SK-N-SH (cell line): ENCODE measurements around the gene MAB21L3. TPM values are rescaled to one million over a fixed set of nuclear protein-coding genes. Genes with fewer than 3 reads are reported as not detected.

Experiments used
- CTCF ChIA-PET: fragments of 300-600, 350-600 bp; formaldehyde crosslinking; extraction: SDS; loops from one replicate; lab custom pipeline; 2021; lab: Yijun Ruan, JAX
- POLR2A ChIA-PET: fragments of 350-600 bp; sonication (Branson Sonifier 250); formaldehyde crosslinking; extraction: SDS; loops from one replicate; lab custom pipeline; 2020; ENCODE audit warnings: antibody characterized with exemption, inconsistent platforms; lab: Yijun Ruan, JAX
- DNase-seq: peaks from one replicate; pipeline ENCODE4 v3.0.0; 2012
- H2AFZ ChIP-seq: fragments of 200-600 bp; sonication (generic); 2 replicates; pipeline ENCODE4 v1.8.1; 2016; ENCODE audit warnings: antibody characterized with exemption, mild to moderate bottlenecking, low read depth
- H3F3A ChIP-seq: fragments of 200-600 bp; sonication (generic); replicated peaks from 2 replicates; pipeline ENCODE3; 2016; ENCODE audit warnings: antibody characterized with exemption, mild to moderate bottlenecking; ENCODE audit not compliant: insufficient read depth
- H3K27ac ChIP-seq, 2 experiments: fragments of 200-500 bp in 1 of 2; fragments of 200-600 bp in 1 of 2; sonication (Bioruptor generic) in 1 of 2; sonication (generic), shearing (Covaris generic) in 1 of 2; 2 replicates each; pipeline versions ENCODE4 v1.5.1 to v1.6.1; 2014 to 2016; ENCODE audit warnings: low read depth in 2 of 2, inconsistent platforms in 1 of 2, low read length in 1 of 2, mild to moderate bottlenecking in 1 of 2, mixed read lengths in 1 of 2
- H3K27me3 ChIP-seq: fragments of 200-600 bp; sonication (generic), shearing (Covaris generic); 2 replicates; pipeline ENCODE4 v1.6.1; 2016; ENCODE audit warnings: mixed run types; ENCODE audit not compliant: insufficient read depth
- H3K36me3 ChIP-seq, 2 experiments: fragments of 200-500 bp in 1 of 2; fragments of 200-600 bp in 1 of 2; sonication (Bioruptor generic) in 1 of 2; sonication (generic) in 1 of 2; replicated peaks in 1 of 2; 2 replicates each; pipeline versions ENCODE3 to v1.5.1; 2014 to 2016; ENCODE audit warnings: low read length in 1 of 2, mild to moderate bottlenecking in 1 of 2; ENCODE audit not compliant: insufficient read depth in 2 of 2, control insufficient read depth in 1 of 2
- H3K4me1 ChIP-seq, 2 experiments: fragments of 200-500 bp in 1 of 2; fragments of 200-600 bp in 1 of 2; sonication (Bioruptor generic) in 1 of 2; sonication (generic), shearing (Covaris generic) in 1 of 2; 2 replicates each; pipeline versions ENCODE4 v1.5.1 to v1.6.1; 2014 to 2016; ENCODE audit warnings: low read depth in 1 of 2, low read length in 1 of 2, mixed run types in 1 of 2; ENCODE audit not compliant: insufficient read depth in 2 of 2, control insufficient read depth in 1 of 2
- H3K4me2 ChIP-seq: fragments of 200-600 bp; sonication (generic), shearing (Covaris generic); 2 replicates; pipeline ENCODE4 v1.6.1; 2017; ENCODE audit warnings: mixed run types
- H3K4me3 ChIP-seq, 2 experiments: fragments of 200-500 bp in 1 of 2; fragments of 200-600 bp in 1 of 2; sonication (Bioruptor generic) in 1 of 2; sonication (generic), shearing (Covaris generic) in 1 of 2; 2 replicates each; pipeline versions ENCODE4 v1.5.1 to v1.8.1; 2014 to 2016; ENCODE audit warnings: low read depth in 2 of 2, inconsistent platforms in 1 of 2, low read length in 1 of 2, mild to moderate bottlenecking in 1 of 2, mixed read lengths in 1 of 2, moderate library complexity in 1 of 2
- H3K79me2 ChIP-seq: fragments of 200-600 bp; sonication (generic); 2 replicates; pipeline ENCODE4 v1.8.1; 2017; ENCODE audit warnings: mild to moderate bottlenecking; ENCODE audit not compliant: insufficient read depth
- H3K9ac ChIP-seq: fragments of 200-600 bp; sonication (generic); 2 replicates; pipeline ENCODE4 v1.6.1; 2017; ENCODE audit warnings: mixed run types
- H3K9me2 ChIP-seq: fragments of 200-600 bp; sonication (generic); 2 replicates; pipeline ENCODE4 v1.6.1; 2017; ENCODE audit warnings: mixed run types
- H3K9me3 ChIP-seq: fragments of 200-600 bp; sonication (generic); 2 replicates; pipeline ENCODE4 v1.6.1; 2017; ENCODE audit warnings: mixed run types, mild to moderate bottlenecking, moderate library complexity
- H4K20me1 ChIP-seq: fragments of 200-600 bp; sonication (generic); 2 replicates; pipeline ENCODE4 v1.6.1; 2017; ENCODE audit warnings: mild to moderate bottlenecking, mixed run types; ENCODE audit not compliant: insufficient read depth
- ELF1 ChIP-seq: IDR thresholded peaks from 2 replicates; pipeline ENCODE4 v1.4.0; 2012
- EP300 ChIP-seq, 2 experiments: IDR thresholded peaks; 2 replicates each; pipeline versions ENCODE4 v1.4.0 to v1.6.1; 2012; ENCODE audit warnings: borderline replicate concordance in 1 of 2, low read depth in 1 of 2, low read length in 1 of 2
- EZH2phosphoT487 ChIP-seq: fragments of 200-600 bp; sonication (generic); IDR thresholded peaks from 2 replicates; pipeline ENCODE4 v1.6.1; 2017; ENCODE audit warnings: low read depth, mixed run types, mild to moderate bottlenecking, antibody characterized with exemption, moderate library complexity, borderline replicate concordance
- FOSL2 ChIP-seq: IDR thresholded peaks from 2 replicates; pipeline ENCODE4 v1.4.0; 2012; ENCODE audit warnings: low read depth, mild to moderate bottlenecking, moderate library complexity, borderline replicate concordance
- FOXJ3 ChIP-seq: sonication (generic); formaldehyde crosslinking; IDR thresholded peaks from 2 replicates; pipeline ENCODE4 v1.5.1; 2020; ENCODE audit warnings: mild to moderate bottlenecking, missing genetic modification reagents
- GABPA ChIP-seq: IDR thresholded peaks from 2 replicates; pipeline ENCODE4 v1.4.0; 2012; ENCODE audit warnings: low read depth, mild to moderate bottlenecking
- JUND ChIP-seq: IDR thresholded peaks from 2 replicates; pipeline ENCODE4 v1.4.0; 2012
- MXI1 ChIP-seq: IDR thresholded peaks from 2 replicates; pipeline ENCODE4 v1.6.1; 2012; ENCODE audit warnings: mild to moderate bottlenecking, low read depth, low read length, improper control_type of control experiment
- NFIC ChIP-seq: IDR thresholded peaks from 2 replicates; pipeline ENCODE4 v1.4.0; 2012; ENCODE audit warnings: borderline replicate concordance
- NRF1 ChIP-seq: IDR thresholded peaks from 2 replicates; pipeline ENCODE4 v1.6.1; 2012; ENCODE audit warnings: low read depth, mild to moderate bottlenecking, low read length
- RCOR1 ChIP-seq: fragments of 150-350 bp; IDR thresholded peaks from 2 replicates; pipeline ENCODE4 v1.6.1; 2017; ENCODE audit warnings: antibody characterized with exemption, low read length
- RXRA ChIP-seq: IDR thresholded peaks from 2 replicates; pipeline ENCODE4 v1.4.0; 2012; ENCODE audit warnings: low read depth, mild to moderate bottlenecking, borderline replicate concordance
- SIN3A ChIP-seq: IDR thresholded peaks from 2 replicates; pipeline ENCODE4 v1.6.1; 2012; ENCODE audit warnings: low read depth, mild to moderate bottlenecking, low read length, moderate library complexity, borderline replicate concordance
- SMC3 ChIP-seq: IDR thresholded peaks from 2 replicates; pipeline ENCODE4 v1.6.1; 2012; ENCODE audit warnings: low read depth, low read length, improper control_type of control experiment
- TAF1 ChIP-seq: IDR thresholded peaks from 2 replicates; pipeline ENCODE4 v1.6.1; 2012; ENCODE audit warnings: low read depth, mild to moderate bottlenecking, low read length, moderate library complexity, borderline replicate concordance
- TCF12 ChIP-seq: IDR thresholded peaks from 2 replicates; pipeline ENCODE4 v1.4.0; 2012
- YY1 ChIP-seq: IDR thresholded peaks from 2 replicates; pipeline ENCODE4 v1.4.0; 2012; ENCODE audit warnings: low read depth, mild to moderate bottlenecking
- whole genome bisulfite sequencing: methylation state at CpG from one replicate; pipeline ENCODE4 v1.1.6; 2017; ENCODE audit warnings: low lambda C conversion rate; 5-methylcytosine and 5-hydroxymethylcytosine counted together
- polyA plus RNA-seq, 3 experiments: library from polyadenylated mRNA; depleted of rRNA; stranded (reverse); fragments of >200 nt; gene quantifications; 2 replicates each; pipeline ENCODE4 v1.2.3, GENCODE V29; 2012
- TF ChIP-seq, protein P1 (sequence below): IDR thresholded peaks from 2 replicates; pipeline ENCODE4 v1.4.0; 2012; ENCODE audit warnings: low read depth
- TF ChIP-seq, protein P2 (sequence below): fragments of 200-600 bp; sonication (generic); IDR thresholded peaks from 2 replicates; pipeline ENCODE4 v1.6.1; 2017; ENCODE audit warnings: antibody characterized with exemption, mild to moderate bottlenecking, moderate library complexity

Gene MAB21L3
- polyA plus RNA-seq, 1 of the 3 experiments (the other 2 are of a cell fraction) = not detected

DNA sequence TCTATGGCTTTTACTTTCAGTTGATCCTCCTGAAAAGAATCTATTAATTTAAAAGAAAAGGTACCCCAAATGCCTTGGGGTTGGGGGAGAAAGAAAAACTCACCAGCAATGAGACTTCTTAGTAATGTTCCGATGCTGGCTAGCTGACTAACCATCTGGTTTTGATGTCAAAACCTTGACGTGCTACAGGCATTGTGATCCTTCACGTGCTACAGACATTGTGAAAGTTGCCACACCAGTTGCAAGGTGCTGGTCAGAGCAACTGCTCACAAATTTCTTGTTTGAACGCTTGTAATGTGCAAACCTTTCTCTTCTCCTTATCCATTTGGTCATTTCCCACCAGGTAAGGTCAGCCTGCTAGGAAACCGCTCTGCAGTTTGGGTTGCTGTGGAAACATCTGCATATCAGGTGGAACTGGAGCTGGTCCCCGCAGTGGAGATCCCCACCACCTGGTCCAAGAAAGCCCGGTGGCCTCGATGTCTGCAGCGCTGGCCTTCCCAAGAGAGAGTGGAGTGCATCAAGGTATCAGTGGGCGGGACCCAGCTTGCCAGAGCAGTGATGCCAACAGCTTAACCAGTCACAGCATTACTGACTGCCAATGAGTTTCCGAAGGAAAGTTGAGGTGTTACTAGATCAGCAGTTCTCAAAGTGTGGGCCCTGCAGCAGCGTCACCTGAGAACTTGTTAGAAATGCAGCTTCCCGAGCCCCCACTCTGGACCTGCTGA lies 16.1 kb downstream of the MAB21L3 start:
- ChIA-PET CTCF (interaction anchor here (0.7 to 6.1 kb wide), 4 partner anchors 13 to 372 kb away, joined by 3 to 41 read pairs (median 8); partner anchors contain the start of gene MAB21L3), POLR2A (no interaction called here)
- 64% methylated on average over 10 of the region's 13 CpGs for WGBS
- no peak for DNase-seq
- Histone ChIP-seq H3K79me2 (no peaks in the 10 kb centered on the region), H3K9ac (no peak overlapping the region), H3K27me3 (0 out of 2 replicates have a peak, but pooled peaks cover 6% of the 10 kb centered on the region), H3K27ac (no peak overlapping the region), H3K9me2 (no peaks in the 10 kb centered on the region), H3K4me1 (peaks cover 0 to 12% of the 10 kb centered on the region in 2 experiments; a peak in 2 of 4 replicates), H4K20me1 (no peaks in the 10 kb centered on the region), H3F3A (peaks cover 5% of the 10 kb centered on the region), H2AFZ (no peak overlapping the region), H3K4me2 (no peak overlapping the region), H3K4me3 (no peak overlapping the region), H3K9me3 (no peaks in the 10 kb centered on the region), H3K36me3 (no peaks in the 10 kb centered on the region)
- TF ChIP-seq YY1 (no peak), JUND (no peak), SIN3A (no peak), MXI1 (no peak), FOSL2 (no peak), RXRA (no peak), FOXJ3 (CRISPR knock-in tag) (no peak), RCOR1 (no peak), ELF1 (no peak)

DNA sequence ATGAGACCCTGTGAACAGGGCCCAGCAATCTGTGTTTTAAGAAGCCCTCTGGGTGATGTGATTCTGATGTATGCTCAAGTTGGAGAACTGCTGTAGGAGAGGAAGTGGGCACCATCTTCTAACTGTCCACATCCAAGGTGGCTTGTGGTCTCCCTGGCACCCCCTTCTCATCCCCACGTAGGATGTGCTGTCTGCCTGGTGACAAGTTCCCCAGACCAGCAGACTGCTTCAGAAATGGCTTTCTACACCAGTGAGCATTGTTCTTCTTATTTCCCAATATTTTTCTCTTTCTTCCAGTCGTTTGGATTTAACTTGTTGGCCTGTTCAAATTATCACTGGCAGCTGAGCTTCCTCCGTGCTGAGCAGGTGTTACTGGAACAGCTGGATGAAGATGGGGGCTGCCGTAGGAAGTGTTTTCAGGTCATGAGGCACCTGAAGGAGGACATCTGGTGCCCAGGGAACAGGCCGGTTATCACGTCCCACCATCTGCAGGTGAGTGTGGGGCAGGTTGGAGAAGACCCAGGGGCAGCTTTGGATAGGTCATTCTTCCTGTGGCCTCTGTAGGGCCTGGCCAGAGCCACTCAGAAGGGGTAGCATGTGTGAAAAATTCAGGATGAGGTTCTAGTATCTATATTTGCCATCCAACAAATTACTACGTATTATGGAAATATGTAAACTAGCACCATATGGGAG lies 16.8 kb downstream of the MAB21L3 start:
- Histone ChIP-seq H3K9me3 (no peaks in the 10 kb centered on the region), H3K36me3 (no peaks in the 10 kb centered on the region), H3K4me2 (no peak overlapping the region), H4K20me1 (no peaks in the 10 kb centered on the region), H3K27ac (no peak overlapping the region), H3K9ac (no peak overlapping the region), H2AFZ (no peak overlapping the region), H3K27me3 (peaks cover 8% of the 10 kb centered on the region; the same call in 1 of the 2 replicates), H3F3A (no peaks in the 10 kb centered on the region), H3K4me1 (peaks cover 0 to 6% of the 10 kb centered on the region in 2 experiments; a peak in 2 of 4 replicates), H3K79me2 (no peaks in the 10 kb centered on the region), H3K4me3 (no peak overlapping the region), H3K9me2 (no peaks in the 10 kb centered on the region)
- ChIA-PET POLR2A (no interaction called here), CTCF (interaction anchor here (0.7 to 6.1 kb wide), 5 partner anchors 12 to 371 kb away, joined by 3 to 41 read pairs (median 13); partner anchors contain the start of gene MAB21L3)
- no peak for DNase-seq
- TF ChIP-seq TCF12 (no peak), JUND (no peak), TAF1 (no peak), EP300 (IDR thresholded peaks at IDR 0.05; ENCODE audit: borderline replicate concordance in 1 of 2, low read depth in 1 of 2, low read length in 1 of 2) (no peak), GABPA (no peak), RXRA (no peak), EZH2phosphoT487 (no peak), NRF1 (no peak), NFIC (no peak), SMC3 (no peak)
- TF ChIP-seq, protein P1, sequence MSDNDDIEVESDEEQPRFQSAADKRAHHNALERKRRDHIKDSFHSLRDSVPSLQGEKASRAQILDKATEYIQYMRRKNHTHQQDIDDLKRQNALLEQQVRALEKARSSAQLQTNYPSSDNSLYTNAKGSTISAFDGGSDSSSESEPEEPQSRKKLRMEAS = no peak
- TF ChIP-seq, protein P2, sequence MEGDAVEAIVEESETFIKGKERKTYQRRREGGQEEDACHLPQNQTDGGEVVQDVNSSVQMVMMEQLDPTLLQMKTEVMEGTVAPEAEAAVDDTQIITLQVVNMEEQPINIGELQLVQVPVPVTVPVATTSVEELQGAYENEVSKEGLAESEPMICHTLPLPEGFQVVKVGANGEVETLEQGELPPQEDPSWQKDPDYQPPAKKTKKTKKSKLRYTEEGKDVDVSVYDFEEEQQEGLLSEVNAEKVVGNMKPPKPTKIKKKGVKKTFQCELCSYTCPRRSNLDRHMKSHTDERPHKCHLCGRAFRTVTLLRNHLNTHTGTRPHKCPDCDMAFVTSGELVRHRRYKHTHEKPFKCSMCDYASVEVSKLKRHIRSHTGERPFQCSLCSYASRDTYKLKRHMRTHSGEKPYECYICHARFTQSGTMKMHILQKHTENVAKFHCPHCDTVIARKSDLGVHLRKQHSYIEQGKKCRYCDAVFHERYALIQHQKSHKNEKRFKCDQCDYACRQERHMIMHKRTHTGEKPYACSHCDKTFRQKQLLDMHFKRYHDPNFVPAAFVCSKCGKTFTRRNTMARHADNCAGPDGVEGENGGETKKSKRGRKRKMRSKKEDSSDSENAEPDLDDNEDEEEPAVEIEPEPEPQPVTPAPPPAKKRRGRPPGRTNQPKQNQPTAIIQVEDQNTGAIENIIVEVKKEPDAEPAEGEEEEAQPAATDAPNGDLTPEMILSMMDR = no peak
- 66% methylated on average over 7 of the region's 7 CpGs for WGBS
